CD4-positive, alpha-beta T cell treated with Interleukin-15 for 4 hours (primary cell): Measurements from ENCODE around the gene SLC16A2.

Experiments
- DNase-seq: peaks from one replicate; pipeline ENCODE4 v3.0.0-alpha.2; 2020; ENCODE audit warnings: low spot score

Gene SLC16A2

DNA sequence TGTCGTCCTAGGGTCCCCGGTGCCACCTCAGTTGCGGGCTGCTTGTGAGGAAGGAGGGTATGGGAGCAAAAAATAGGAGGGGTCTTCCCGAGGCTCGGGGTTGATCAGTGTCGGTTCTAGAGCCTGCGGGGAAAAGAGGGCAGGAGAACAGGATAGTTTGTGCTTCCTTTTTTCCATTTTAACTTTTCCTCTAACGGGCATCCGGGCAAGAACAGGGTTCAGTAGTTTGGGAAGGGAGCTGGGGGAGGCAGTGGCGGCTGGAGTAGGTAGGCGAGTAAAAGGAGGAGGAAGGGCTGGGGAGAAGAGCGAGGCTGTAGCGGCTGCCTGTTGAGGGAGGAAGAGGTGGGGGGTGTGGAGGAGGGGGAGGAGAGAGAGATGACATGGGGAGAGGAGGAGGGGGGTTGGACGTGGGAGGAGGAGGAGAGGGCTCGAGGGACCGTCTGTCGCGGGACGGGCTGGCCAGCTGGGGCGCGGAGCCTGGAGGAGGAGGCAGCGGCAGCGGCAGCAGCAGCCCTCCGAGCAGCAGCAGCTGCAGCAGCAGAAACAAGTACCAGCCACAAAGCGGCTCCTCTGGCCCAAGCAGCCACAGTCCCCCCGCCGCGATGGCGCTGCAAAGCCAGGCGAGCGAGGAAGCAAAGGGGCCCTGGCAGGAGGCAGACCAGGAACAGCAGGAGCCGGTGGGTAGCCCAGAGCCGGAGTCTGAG lies at the start of gene SLC16A2:
SLC16A2 (plus strand) TSS at position 458 of the 704 bp plus-strand sequence; CDS start at position 603, 145 bp downstream.
- peak; percentile 0 for DNase-seq

DNA sequence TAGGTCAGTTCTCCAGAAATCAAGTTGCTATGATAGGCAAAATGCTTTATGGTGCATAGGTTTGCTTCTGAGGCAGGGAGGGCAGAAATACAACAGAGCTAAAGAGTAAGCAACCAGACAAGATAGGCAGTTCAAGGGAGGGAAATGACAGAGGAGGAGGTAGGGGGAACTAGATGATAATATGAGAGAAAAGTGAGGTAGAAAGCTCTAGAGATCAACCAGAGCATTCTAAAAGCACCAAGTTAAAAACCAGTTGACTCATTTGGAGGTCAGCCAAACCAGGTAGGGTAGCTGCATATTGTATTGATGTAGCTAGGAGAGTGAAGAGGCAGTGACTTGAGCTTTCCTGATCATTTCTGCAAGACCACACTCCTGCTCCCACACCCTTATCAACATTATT lies 49.0 kb upstream of the SLC16A2 start:
- DNase-seq: no peak

DNA sequence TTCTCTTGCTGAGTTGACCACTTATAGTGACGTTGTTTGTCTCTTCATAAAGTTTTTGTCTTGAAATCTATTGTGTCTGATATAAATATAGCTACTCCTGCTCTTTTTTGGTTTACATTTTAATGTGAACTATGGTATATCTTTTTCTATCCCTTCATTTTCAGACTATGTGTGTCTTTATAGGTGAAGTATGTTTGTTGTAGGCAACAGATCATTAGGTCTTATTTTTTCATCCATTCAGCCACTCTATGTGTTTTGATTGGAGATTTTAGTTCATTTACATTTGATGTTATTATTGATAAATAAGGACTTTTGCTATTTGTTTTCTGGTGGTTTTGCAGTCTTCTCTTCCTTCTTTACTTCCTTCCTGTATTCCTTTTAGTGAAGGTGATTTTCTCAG lies 44.0 kb upstream of the SLC16A2 start:
- no peak for DNase-seq

DNA sequence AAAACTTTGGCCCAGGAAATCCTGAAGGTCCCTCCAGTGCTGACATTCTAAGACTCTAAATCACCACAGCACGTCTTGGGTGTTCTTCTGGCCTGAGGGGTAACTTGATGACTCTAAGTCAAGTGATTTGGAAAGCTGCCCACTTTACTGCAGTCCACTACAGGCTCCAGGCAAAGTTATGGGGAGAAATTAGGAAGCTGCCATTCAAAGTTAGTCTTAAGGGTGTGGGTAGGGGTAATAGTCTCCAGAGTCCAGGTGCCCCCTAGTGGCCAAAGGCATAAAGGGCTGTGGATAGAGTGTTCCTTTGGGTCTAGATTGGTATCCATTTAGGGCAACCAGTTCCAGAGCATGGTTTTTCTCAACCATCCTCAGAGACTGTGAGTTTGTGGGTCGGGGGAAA lies 38.7 kb upstream of the SLC16A2 start:
- DNase-seq: peak; percentile 33

DNA sequence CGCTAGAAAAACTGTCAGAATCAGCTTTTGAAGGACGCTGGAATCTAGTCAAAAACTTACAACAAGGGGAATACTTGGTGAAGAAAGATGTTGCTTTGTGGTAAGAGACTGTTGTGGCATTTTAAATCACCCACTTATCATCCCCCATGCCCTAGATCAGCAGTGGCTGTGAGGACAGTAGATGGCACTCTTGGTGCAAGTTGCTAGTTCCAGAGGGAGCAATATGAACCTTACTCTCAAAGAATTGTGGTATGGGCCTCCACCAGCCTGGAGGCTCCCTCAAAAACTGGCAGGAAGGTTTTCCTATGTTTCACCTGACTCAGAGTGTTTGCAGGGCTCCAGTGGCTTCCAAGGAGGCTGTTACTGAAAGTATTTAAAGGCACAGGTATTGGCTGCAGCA lies 37.7 kb upstream of the SLC16A2 start:
- DNase-seq: no peak

DNA sequence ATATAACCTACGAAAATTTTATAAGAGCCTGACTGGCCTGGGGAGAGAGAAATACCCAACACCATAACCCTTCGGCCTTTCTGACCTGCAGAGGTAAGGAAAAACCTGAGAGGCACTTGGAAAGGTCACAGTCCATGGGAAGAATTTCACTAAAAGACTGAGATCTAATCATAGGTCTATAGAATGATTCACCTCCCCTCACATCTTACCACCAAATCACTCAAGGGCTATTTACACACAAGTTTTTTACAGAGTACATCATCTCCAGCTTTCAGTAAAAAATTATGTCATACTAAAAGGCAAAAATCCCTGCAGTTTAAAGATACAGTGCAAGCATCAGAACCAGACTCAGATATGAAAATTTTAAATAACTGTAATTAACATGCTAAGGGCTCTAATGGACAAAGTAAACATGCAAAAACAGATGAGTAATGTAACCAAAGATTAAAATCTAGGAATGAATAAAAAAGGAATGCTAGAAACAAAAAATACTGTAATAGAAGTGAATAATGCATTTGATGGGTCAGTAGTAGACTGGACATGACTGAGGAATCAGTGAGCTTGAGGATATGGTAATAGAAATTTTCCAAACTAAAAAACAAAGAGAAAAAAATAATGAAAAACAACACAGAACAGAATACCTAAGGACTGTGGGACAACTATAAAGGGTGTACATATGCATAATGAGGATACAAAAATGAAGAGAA lies 32.1 kb upstream of the SLC16A2 start:
- no peak for DNase-seq

DNA sequence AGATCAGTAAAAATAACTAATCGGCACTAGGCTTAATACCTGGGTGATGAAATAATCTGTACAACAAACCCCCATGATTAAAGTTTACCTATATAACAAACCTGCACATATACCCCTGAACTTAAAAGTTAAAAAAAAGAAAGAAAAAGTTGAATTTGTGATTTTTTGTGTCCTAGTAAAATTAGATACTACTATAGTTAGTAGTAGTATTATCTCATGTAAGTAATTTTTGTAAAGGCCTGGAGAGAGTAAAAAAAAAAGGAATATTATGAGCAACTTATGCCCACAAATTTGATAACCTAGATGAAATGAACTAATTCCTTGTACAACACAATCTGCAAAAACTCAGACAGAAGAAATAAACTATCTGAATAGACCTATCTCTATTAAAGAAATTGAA lies 25.7 kb upstream of the SLC16A2 start:
- DNase-seq: no peak

DNA sequence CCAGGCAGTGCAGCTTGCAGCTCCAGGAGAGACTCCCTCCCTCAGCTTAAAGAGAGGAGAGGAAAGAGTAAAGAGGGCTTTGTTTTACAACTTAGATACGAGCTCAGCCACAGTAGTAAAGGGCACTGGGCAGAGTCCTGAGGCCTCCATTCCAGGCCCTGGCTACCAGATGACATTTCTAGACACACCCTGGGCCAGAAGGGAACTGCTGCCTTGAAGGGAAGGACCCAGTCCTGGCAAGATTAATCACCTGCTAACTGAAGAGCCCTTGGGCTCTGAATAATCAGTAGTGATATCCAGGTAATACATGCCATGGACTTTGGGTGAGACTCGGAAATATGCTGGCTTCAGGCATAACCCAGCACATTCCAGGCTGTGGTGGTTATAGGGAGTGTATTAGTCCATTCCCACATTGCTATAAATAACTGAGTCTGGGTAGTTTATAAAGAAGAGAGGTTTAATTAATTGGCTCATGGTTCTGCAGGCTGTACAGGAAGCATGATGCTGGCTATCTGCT lies 15.3 kb upstream of the SLC16A2 start:
- no peak for DNase-seq

DNA sequence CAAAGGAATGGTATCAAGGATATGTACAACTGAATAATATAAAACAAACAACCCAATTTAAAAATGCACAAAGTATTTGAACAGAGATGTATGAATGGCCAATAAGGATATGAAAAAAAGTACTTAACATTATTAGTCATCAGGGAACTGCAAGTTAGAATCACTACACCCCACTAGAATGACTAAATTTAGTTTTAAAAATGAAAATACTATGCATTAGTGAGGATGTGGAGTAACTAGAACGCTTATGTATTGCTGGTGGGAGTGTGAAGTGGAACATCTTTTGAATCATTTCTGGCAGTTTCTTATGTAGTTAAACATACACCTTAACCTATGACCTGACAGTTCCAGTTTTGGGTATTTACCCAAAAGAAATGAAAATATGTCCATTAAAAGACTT lies 13.0 kb upstream of the SLC16A2 start:
- DNase-seq: no peak

DNA sequence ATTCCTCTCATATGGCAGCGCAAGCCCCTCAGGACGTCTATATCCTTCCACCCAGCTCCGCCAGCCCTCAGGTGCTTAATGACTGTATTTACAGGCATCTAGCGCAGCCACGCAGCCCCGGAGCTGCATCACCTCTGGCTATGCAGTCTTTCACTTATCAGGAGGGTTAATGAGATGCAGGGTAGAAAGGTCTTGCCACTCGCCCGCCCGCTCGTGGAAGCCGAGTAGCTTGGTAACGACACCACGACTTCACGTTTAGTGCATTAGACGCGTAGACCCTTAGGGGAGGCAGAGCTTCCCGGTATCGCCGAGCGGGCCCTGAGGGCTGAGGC lies 1.5 kb upstream of the SLC16A2 start:
- no peak for DNase-seq

DNA sequence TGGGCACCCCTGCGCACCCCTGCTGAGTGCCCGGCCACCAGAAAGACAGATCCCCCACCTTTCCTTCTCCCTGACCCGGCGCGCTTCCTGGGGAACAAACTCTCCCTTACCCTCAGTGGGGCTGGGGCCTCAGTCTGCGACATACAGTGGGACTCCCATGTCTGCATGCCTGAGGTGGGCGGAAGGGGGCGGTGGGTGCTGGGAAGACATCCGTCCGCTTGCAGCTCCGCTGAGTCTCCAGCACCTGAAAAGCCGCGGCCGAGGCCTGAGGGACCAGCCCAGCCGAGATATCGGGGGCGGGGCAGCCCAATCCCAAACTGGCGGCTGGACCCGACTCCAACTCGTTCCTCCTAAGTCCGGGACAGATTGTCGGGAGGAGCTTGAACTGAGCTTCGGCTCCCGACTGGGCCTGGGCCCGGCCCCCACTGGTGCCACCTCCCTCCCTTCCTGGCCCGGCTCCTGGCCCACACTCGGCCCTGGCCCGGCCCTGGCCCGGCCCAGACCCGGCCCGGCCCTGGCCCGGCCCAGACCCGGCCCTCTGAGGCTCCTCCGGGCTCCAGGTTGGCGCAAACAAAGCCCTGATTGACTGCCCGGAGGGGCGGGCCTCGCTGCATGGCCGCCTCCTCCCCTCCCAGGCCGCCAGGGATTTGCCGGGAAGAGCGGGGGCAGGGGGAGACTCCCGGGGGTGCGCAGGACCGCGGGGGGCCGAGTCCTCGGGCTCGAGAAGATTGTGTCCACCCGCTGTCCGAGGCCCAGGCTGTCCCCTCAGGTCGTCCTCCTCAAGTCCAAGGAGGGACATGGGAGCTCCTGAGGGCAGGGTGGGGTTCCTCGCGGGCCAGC lies 877 bp upstream of the SLC16A2 start:
- DNase-seq: peak; percentile 0

DNA sequence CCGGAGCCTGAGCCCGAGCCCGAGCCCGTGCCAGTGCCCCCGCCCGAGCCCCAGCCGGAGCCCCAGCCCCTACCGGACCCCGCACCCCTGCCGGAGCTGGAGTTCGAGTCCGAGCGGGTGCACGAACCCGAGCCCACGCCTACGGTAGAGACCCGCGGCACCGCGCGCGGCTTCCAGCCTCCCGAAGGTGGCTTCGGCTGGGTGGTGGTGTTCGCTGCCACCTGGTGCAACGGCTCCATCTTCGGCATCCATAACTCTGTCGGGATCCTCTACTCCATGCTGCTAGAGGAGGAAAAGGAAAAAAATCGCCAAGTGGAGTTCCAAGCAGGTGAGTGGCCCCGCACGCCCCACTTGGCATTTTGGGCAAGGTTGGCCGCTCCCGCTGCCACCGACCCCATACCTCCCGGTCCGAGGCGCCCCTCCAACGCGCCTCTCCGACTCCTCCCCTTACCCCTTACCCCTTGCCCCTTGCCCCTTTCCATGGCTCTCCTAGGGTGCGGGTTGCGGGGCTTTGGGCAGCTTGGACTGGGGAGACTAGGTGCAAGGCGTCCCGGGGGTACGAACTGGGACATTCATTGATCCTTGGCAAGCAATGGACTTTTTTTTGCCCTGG lies 553 bp downstream of the SLC16A2 start:
- no peak for DNase-seq

DNA sequence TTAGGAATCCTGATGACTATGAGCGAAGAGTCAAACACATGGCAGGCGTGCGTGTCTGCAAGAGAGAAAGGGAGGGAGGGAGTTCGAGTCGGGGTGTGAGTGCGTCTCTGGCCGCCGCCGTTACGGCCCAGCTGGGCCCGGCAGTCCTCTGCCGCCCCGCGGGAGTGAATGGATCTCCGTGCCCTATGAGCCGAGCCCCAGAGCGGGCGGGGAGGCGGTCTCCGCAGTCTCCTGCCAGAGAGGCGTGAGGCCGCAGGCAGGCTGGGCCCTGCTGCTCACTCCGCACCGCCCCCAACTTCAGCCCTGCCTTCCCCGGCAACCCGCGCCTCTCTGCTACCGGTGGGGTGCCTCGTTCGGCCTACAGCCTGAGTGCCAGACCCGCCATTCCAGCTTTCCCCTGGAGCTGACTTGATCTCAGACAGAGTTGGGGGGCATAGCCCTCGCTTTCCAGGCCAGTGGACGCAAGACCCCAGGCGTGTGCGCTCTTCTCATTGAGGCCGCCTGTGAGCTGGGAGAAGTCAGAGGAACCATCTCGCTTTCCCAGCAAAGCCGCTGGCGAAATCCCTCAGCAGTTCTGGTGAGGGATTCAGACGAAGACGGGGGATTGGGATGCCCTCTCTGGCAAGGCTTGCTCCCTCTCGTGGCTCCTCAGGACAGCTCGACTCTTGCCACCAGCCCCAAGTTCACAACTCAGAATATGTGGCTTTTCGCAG lies 1.4 kb downstream of the SLC16A2 start:
- DNase-seq: no peak

DNA sequence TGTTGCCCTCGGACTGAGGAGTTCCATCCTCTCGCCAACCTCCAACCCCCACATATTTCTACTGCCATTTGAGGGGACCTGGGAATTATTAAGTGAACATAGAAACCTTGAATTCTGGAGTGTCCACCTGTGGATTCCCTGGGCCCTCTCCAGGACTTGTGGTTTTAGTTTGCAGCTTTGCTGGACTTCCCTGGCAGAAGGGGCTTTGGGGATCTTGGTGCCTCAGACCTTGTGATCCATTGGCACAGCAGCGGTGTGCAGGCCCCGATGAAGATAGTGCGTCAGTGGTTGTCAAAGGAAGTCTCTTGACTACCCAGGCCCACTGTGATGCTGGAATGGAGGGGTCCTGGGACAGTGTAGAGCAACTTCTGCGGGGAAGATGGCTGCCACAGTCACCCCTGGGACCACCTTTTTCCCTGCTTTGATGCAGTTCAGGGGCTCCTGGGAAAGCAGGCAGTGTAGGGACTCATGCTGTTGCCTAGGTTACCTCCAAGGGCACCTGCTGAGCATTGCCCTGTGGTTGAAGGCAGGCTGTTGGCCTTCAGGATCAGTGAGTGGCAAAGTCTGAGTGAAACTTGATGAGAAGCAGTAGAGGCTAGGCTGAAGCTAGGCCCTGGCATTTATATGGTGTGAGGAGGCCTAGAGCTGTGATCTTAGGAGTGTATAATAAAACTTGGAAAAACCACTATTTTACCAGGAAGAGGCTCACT lies 2.2 kb downstream of the SLC16A2 start:
- no peak for DNase-seq

DNA sequence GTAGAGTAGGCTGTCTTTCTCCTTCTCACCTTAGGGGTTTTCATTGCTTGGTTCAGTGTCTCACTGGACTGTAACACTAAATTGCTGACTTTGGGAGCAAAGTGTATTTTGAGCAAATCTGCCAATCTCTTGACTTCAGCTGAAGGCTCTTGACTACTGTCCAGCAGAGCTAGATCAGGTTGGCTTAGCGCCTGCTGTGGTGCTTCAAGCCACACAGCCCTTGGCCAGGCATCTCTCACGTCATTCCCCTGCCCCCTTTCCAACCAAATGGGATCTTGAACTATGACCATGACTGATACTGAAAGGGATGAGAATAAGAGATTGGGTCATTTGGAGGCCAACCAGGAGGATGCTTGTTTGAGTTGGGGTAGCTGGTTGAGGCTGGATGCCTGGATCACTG lies 4.8 kb downstream of the SLC16A2 start:
- no peak for DNase-seq

DNA sequence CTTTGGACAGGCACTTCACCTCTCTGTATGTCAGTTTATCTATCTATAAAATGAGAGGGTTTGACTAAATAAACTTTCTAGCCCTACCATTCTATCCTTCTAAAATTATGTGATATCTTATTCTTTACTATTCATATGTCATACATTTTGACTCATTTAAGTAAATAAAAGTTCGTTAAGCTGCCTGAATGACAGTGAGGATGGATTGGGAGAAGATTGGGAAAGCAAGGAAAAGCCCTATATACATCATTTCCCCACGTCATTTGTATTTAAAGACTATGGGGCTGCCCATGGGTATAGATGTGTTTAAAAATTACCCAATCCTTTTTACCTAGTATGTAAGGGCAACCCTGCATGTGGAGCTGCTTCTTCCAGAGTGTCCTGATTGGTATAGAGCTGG lies 5.3 kb downstream of the SLC16A2 start:
- DNase-seq: no peak

DNA sequence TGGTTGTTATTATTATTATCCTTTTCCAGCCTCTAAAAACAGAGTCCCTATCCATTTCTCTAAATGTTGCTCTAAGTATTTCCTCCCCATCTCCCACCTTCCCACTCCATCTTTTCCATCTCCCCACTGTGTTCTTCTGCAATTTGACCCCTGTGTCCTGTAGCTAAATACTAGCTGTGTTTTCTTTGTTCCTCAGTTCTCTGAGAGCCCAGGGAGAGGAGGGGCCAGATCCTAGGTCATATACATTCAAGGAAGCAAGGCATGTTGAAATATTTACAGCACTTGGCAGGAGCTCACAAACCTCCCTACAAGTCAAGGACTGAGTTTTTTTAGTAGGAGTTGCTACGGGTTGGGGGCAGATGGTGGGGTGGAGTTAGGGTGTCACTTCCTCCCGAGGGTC lies 10.5 kb downstream of the SLC16A2 start:
- DNase-seq: no peak

DNA sequence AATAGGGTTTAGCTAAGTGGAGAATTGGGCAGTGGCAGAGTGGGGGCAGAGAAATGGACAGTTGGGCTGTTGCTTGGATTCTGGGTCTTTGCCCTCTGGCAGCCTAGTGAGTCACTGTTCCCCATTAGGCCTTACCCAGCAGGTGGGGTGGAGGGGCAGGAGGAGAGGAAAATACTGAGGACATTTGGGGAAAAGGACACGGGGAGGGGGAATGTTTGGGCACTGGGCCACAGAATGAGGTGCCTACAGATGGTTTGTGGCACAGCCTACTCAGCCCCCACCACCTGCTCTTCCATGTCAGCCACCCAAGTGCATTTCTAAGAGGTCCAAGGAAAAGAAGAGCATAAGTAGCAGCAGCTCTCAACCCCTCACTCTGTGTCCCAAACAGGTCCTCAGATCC lies 13.0 kb downstream of the SLC16A2 start:
- DNase-seq: no peak

DNA sequence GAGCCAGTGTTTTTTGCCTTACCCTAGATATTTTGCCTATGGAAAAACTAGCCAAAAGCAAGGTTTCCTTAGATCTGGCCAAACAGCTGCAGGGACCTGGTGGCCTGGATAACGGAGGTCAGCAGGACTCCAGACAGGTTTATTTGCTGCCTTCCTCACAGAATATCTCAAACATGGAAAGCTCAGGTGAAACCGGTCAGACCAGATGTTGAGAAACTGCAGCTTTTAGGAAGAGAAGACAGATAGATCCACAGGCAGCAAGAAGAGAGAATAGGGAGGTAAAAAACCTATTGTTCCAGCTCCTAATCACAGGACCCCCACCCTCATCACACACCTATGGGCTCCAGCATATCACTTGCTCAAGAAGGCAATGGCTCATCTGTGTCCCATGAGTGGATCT lies 16.2 kb downstream of the SLC16A2 start:
- DNase-seq: no peak

DNA sequence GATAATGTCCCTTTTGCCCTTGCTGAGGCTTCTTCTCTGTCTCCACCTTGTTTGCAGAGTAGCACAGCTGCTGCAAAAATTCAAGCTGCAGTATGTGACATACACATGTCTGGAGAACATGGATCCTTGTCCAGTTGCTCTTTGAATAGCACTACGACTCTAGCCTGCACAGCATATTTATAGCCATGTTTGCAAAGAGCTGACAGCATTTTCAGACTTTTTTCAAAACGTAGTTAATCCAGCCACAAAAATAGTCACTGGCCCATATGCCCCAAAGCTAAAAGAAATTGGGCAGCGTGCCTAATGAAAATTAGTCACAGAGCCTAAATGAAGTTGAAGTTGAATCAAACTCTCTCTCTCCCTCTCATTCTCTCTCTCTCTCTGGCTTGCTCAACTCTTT lies 17.5 kb downstream of the SLC16A2 start:
- no peak for DNase-seq

DNA sequence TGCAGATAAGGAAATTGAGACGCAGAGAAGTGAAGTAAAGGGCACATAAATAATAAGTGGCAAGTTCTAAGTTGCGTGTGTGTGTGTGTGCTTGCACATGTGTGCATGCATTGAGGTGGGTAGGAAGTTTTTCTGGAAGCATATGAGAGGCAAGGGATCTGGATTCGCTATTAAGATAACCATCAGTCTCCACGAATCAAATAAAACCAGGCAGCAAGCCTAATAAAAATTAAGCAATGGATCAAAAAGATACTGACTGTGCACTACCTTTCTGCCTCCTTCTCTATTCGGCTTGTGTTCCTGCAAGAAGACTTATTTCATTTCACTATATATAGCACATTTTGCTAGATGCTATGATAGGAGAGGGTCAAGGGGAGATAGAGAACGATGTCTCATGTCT lies 23.8 kb downstream of the SLC16A2 start:
- DNase-seq: no peak
